ENCODE measurements around the gene ZBTB3.

- TF ChIP-seq CTCF (IDR thresholded peaks at IDR 0.05) (no peak), POLR2AphosphoS5 (IDR thresholded peaks at IDR 0.05) (no peak)
Observed at GRCh38 chr11:62755086-62755615, 1.2 kb upstream of the ZBTB3 start.
